SIG-M5 (cell line): Measurements from ENCODE around the gene PLXNA3.

Experiments used
- DNase-seq: peaks from one replicate; lab custom pipeline; 2025; lab: John Stamatoyannopoulos, UW

Gene PLXNA3

GRCh38 chrX:154435171-154435733 lies 22.8 kb upstream of the PLXNA3 start:
- DNase-seq = no peak

GRCh38 chrX:154436374-154436982 lies 21.6 kb upstream of the PLXNA3 start:
- no peak for DNase-seq

GRCh38 chrX:154436983-154437752 lies 20.9 kb upstream of the PLXNA3 start, which contains the start of gene GDI1:
Gene GDI1, plus strand, starts transcription at chrX:154437154. Its CDS starts 101 bp downstream, at chrX:154437255.
- no peak for DNase-seq

- DNase-seq = no peak
Observed at GRCh38 chrX:154437971-154438893, 19.8 kb upstream of the PLXNA3 start.

- DNase-seq = no peak
Observed at GRCh38 chrX:154439841-154440240, 18.2 kb upstream of the PLXNA3 start.

GRCh38 chrX:154440623-154441357 lies 17.3 kb upstream of the PLXNA3 start:
- no peak for DNase-seq

GRCh38 chrX:154441564-154441963 lies 16.5 kb upstream of the PLXNA3 start:
- DNase-seq = no peak

- DNase-seq = no peak
Observed at GRCh38 chrX:154441984-154442707, 15.9 kb upstream of the PLXNA3 start.

- DNase-seq = no peak
Observed at GRCh38 chrX:154443479-154443910, 14.6 kb upstream of the PLXNA3 start.

GRCh38 chrX:154443992-154444754 lies 13.9 kb upstream of the PLXNA3 start, which contains the start of gene FAM50A:
Gene FAM50A, plus strand, starts transcription at chrX:154444141. Its CDS starts 95 bp downstream, at chrX:154444236.
- no peak for DNase-seq

GRCh38 chrX:154444755-154445246 lies 13.3 kb upstream of the PLXNA3 start:
- no peak for DNase-seq

GRCh38 chrX:154445776-154446175 lies 12.3 kb upstream of the PLXNA3 start:
- DNase-seq = no peak

GRCh38 chrX:154446430-154446829 lies 11.7 kb upstream of the PLXNA3 start:
- no peak for DNase-seq

- DNase-seq = no peak
Observed at GRCh38 chrX:154448484-154448883, 9.6 kb upstream of the PLXNA3 start.

GRCh38 chrX:154449618-154450017 lies 8.5 kb upstream of the PLXNA3 start:
- DNase-seq = no peak

- no peak for DNase-seq
Observed at GRCh38 chrX:154450312-154450711, 7.8 kb upstream of the PLXNA3 start.

GRCh38 chrX:154452823-154453222 lies 5.3 kb upstream of the PLXNA3 start:
- DNase-seq = no peak

GRCh38 chrX:154457491-154458115 lies 478 bp upstream of the PLXNA3 start:
- DNase-seq = no peak
